Endothelial cell of umbilical vein (primary cell): ENCODE results near the gene AFTPH.

ENCODE experiments used
- CTCF ChIP-seq, 2 donors: IDR thresholded peaks; 1 replicate in 1 of 2; 2 replicates in 1 of 2; pipeline ENCODE4 v1.5.1; 2011; ENCODE audit warnings: low read length in 2 of 2, mild to moderate bottlenecking in 2 of 2, moderate library complexity in 2 of 2, control low read depth in 1 of 2, inconsistent platforms in 1 of 2, low read depth in 1 of 2; ENCODE audit not compliant: insufficient read depth in 1 of 2; ENCODE audit errors: extremely low read depth in 1 of 2
- EZH2 ChIP-seq: IDR thresholded peaks from 2 replicates; pipeline ENCODE4 v1.6.1; 2012; ENCODE audit warnings: borderline replicate concordance, low read depth, mild to moderate bottlenecking, moderate library complexity, low read length, inconsistent platforms; ENCODE audit not compliant: severe bottlenecking
- FOS ChIP-seq: IDR thresholded peaks from 2 replicates; pipeline ENCODE4 v1.6.1; 2011; ENCODE audit warnings: mild to moderate bottlenecking, low read length, moderate library complexity, borderline replicate concordance; ENCODE audit not compliant: insufficient read depth
- POLR2A ChIP-seq: IDR thresholded peaks from 2 replicates; pipeline ENCODE4 v1.6.1; 2012; ENCODE audit warnings: low read depth, mild to moderate bottlenecking, control low read depth, low read length
- POLR2AphosphoS5 ChIP-seq: IDR thresholded peaks from 2 replicates; pipeline ENCODE4 v1.6.1; 2012; ENCODE audit warnings: low read depth, mild to moderate bottlenecking, control low read depth, low read length, moderate library complexity; ENCODE audit not compliant: insufficient read depth

- TF ChIP-seq POLR2A (no peak), POLR2AphosphoS5 (no peak), CTCF (IDR thresholded peaks at IDR 0.05; ENCODE audit: extremely low read depth in 1 of 2, insufficient read depth in 1 of 2, low read depth in 1 of 2, low read length in 2 of 2) (no peak), FOS (no peak), EZH2 (no peak)
These were observed 17.4 kb upstream of the AFTPH start for GRCh38 chr2:64506686-64507085.
